CD8-positive, alpha-beta memory T cell (primary cell): ENCODE results near the gene ADAMTS4. TPM values are rescaled to one million over a fixed set of nuclear protein-coding genes. Genes with fewer than 3 reads are reported as not detected.

ENCODE experiments used
- CTCF ChIA-PET: fragments of 350-600 bp; sonication (Branson Sonifier 250); formaldehyde crosslinking; loops from one replicate; lab custom pipeline; 2021; ENCODE audit warnings: antibody characterized with exemption; lab: Charles Lee
- POLR2A ChIA-PET: fragments of 350-600 bp; sonication (Branson Sonifier 250); formaldehyde crosslinking; loops from one replicate; lab custom pipeline; 2021; ENCODE audit warnings: antibody characterized with exemption; lab: Charles Lee
- DNase-seq, 5 donors: peaks; one replicate each; pipeline versions ENCODE4 v3.0.0 to v3.0.0-alpha.2; 2020 to 2022; ENCODE audit warnings: mixed read lengths in 1 of 5
- H3K27ac ChIP-seq: one replicate; pipeline ENCODE4 v1.7.0; 2013; ENCODE audit warnings: low read depth, mild to moderate bottlenecking, low read length, moderate library complexity
- H3K27me3 ChIP-seq: 2 replicates; pipeline ENCODE4 v1.7.0; 2013; ENCODE audit warnings: low read length, mild to moderate bottlenecking; ENCODE audit not compliant: insufficient read depth, poor library complexity, severe bottlenecking
- H3K36me3 ChIP-seq: 2 replicates; pipeline ENCODE4 v1.7.0; 2013; ENCODE audit warnings: mild to moderate bottlenecking, low read length, moderate library complexity; ENCODE audit not compliant: insufficient read depth
- H3K4me1 ChIP-seq: 2 replicates; pipeline ENCODE4 v1.7.0; 2013; ENCODE audit warnings: mild to moderate bottlenecking, low read length, moderate library complexity; ENCODE audit not compliant: insufficient read depth
- H3K4me3 ChIP-seq: 2 replicates; pipeline ENCODE4 v1.7.0; 2013; ENCODE audit warnings: mild to moderate bottlenecking, low read length
- H3K9me3 ChIP-seq: 2 replicates; pipeline ENCODE4 v1.7.0; 2013; ENCODE audit warnings: mild to moderate bottlenecking, low read length
- H3K27ac Mint-ChIP-seq, 8 donors: one replicate each; pipeline ENCODE4 v1.8.0; 2020 to 2021; ENCODE audit warnings: mixed read lengths in 8 of 8, mild to moderate bottlenecking in 6 of 8, inconsistent platforms in 3 of 8, moderate library complexity in 3 of 8
- H3K27me3 Mint-ChIP-seq, 2 donors: one replicate each; pipeline ENCODE4 v1.8.0; 2020 to 2021; ENCODE audit warnings: mixed read lengths in 2 of 2, mild to moderate bottlenecking in 1 of 2, moderate library complexity in 1 of 2
- H3K36me3 Mint-ChIP-seq, 3 donors: one replicate each; pipeline ENCODE4 v1.8.0; 2020 to 2021; ENCODE audit warnings: mixed read lengths in 3 of 3, inconsistent platforms in 1 of 3, mild to moderate bottlenecking in 1 of 3
- H3K4me1 Mint-ChIP-seq, 3 donors: one replicate each; pipeline ENCODE4 v1.8.0; 2020 to 2021; ENCODE audit warnings: mixed read lengths in 3 of 3, inconsistent platforms in 1 of 3, mild to moderate bottlenecking in 1 of 3
- H3K4me3 Mint-ChIP-seq, 7 donors: one replicate each; pipeline ENCODE4 v1.8.0; 2020 to 2021; ENCODE audit warnings: mixed read lengths in 7 of 7, mild to moderate bottlenecking in 6 of 7, moderate library complexity in 4 of 7, inconsistent platforms in 2 of 7
- H3K9me3 Mint-ChIP-seq, 5 donors: one replicate each; pipeline ENCODE4 v1.8.0; 2020 to 2022; ENCODE audit warnings: mixed read lengths in 5 of 5, mild to moderate bottlenecking in 3 of 5, moderate library complexity in 2 of 5, inconsistent platforms in 1 of 5
- polyA plus RNA-seq: library from polyadenylated mRNA; unstranded; fragments of 300-500 nt; fragmentation: Illumina TruSeq; gene quantifications from one replicate; pipeline ENCODE4 v1.2.3, GENCODE V29; 2021
- total RNA-seq, 2 experiments: library from RNA; stranded (reverse); gene quantifications; one replicate each; pipeline ENCODE4 v1.2.3, GENCODE V29; 2021

ADAMTS4 gene
- total and polyA plus RNA-seq, 3 experiments from 2014 or later: 0.17 to 0.58 (median 0.37) TPM

DNA sequence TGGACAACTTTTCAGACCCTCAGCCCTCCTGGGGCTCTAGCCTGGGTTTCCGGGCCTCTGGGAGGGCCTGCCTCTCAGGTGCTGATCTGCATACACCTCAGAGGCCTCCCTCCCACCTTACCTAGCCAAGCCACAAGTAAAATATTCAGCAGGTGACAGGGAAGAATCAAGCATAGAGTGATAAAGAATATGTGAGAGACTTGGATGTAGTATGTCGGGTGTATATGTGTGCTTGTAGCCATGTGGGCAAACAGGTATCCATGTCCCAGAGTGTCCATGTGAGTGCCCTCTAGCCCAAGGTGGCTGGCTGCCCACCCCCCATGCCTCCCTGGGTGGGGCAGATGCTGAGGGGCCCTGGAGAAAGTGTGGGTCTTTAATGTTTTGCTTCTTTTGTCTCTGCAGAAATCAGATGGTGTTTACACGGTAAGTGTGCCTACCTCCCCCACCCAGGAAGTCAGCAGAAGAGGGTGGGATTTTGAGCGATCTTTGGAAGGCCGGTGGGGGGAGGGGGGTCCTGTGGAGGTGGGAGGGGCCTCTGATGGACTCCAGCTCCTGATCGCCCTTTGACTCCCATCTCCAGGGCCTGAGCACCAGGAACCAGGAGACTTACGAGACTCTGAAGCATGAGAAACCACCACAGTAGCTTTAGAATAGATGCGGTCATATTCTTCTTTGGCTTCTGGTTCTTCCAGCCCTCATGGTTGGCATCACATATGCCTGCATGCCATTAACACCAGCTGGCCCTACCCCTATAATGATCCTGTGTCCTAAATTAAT lies 19.6 kb upstream of the ADAMTS4 start:
- Histone ChIP-seq H3K27ac (no peak overlapping the region), H3K4me1 (peaks cover 37% of the 10 kb centered on the region), H3K36me3 (peaks cover 9% of the 10 kb centered on the region), H3K4me3 (no peak overlapping the region), H3K9me3 (no peaks in the 10 kb centered on the region), H3K27me3 (no peaks in the 10 kb centered on the region)
- Mint-ChIP-seq H3K27ac (peak overlapping the region; percentile 4 to 80 (median 64)), H3K36me3 (peaks cover 5 to 17% (median 9%) of the 10 kb centered on the region in 3 donors), H3K9me3 (no peaks in the 10 kb centered on the region), H3K27me3 (peaks cover 0 to 3% of the 10 kb centered on the region in 2 donors), H3K4me1 (peaks cover 24 to 42% (median 31%) of the 10 kb centered on the region in 3 donors), H3K4me3 (peak overlapping the region in 3 of 7 donors; percentile 17 to 72 (median 43))
- POLR2A ChIA-PET: no interaction called here
- peak in 1 of 5 donors; percentile 37 for DNase-seq
- CTCF ChIA-PET: interaction anchor here (1.6 to 5.1 kb wide), 5 partner anchors 8 to 164 kb away, joined by 5 to 31 read pairs (median 11); partner anchors contain the start of genes PPOX and TOMM40L

DNA sequence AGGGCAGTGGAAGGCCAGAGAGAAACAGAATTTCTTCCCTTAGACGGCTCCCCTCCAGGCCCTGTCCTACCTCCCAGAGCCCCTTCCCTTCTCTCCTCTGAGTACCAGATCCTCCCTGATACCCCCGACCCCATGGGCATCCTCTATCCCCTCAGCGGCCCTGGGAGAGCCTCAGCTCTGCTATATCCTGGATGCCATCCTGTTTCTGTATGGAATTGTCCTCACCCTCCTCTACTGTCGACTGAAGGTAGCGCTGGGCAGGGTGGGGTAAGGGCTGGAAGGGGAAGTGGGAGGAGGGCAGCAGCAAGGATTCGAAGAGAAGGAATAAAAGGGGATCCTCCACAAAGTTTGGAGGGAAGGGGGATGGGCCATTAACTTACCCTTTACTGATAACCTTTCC lies 19.0 kb upstream of the ADAMTS4 start:
- CTCF ChIA-PET: interaction anchor here (2.3 to 5.1 kb wide), 3 partner anchors 9 to 164 kb away, joined by 5 to 31 read pairs (median 14); partner anchors contain the start of gene TOMM40L
- Mint-ChIP-seq H3K27ac (peak overlapping the region in 2 of 8 donors; percentile 78 to 80), H3K27me3 (peaks cover 0 to 3% of the 10 kb centered on the region in 2 donors), H3K9me3 (no peaks in the 10 kb centered on the region), H3K36me3 (peaks cover 10 to 23% (median 14%) of the 10 kb centered on the region in 3 donors), H3K4me1 (peaks cover 24 to 42% (median 31%) of the 10 kb centered on the region in 3 donors), H3K4me3 (peak overlapping the region in 2 of 7 donors; percentile 17 to 23)
- no peak overlapping the region for H3K4me3 ChIP-seq
- no peak for DNase-seq
- H3K9me3 ChIP-seq: no peaks in the 10 kb centered on the region
- no peak overlapping the region for H3K27ac ChIP-seq
- no peaks in the 10 kb centered on the region for H3K27me3 ChIP-seq
- H3K36me3 ChIP-seq: peaks cover 15% of the 10 kb centered on the region
- POLR2A ChIA-PET: no interaction called here
- H3K4me1 ChIP-seq: peaks cover 37% of the 10 kb centered on the region

DNA sequence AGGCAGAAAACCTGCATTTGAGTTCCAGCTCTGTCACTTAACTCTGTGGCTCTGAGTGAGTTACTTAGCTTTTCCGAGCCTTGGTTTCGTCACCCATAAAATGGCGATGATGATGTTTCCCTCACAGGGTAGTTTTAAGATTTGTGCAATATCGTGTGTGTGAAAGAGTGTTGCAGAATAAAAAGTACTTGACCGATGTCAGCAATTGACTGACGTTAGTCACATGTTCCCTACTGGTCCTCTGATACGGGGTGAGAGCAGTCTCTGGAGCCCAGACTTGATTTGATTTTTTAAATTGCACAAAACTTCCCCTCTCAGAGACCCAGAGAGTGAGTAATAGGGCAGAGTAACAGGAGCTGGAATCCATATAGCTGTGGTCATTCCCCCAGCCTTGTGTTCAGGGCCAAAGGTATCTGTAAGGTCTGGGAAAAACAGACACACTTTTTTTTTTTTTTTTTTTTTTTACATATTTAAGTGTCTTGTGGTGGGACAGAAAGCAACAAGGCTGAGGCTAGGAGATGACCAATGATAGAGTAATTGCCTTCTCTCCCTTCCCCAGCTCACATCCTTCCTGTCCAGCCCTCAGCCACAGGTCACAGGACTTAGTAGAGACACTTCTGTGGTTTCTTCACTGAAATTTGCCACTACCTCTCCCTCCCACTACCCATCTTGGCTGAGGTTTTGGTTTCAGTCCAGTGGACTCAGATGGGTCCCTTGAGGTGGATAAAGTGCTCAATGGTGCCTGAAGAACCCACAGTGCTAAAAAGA lies 18.3 kb upstream of the ADAMTS4 start:
- ChIA-PET POLR2A (no interaction called here), CTCF (interaction anchor here (2.3 to 5.1 kb wide), 3 partner anchors 9 to 157 kb away, joined by 5 to 31 read pairs (median 17); partner anchors contain the start of gene TOMM40L)
- Histone ChIP-seq H3K4me1 (peaks cover 37% of the 10 kb centered on the region), H3K27me3 (no peaks in the 10 kb centered on the region), H3K9me3 (no peaks in the 10 kb centered on the region), H3K4me3 (no peak overlapping the region), H3K36me3 (peaks cover 18% of the 10 kb centered on the region), H3K27ac (no peak overlapping the region)
- no peak for DNase-seq
- Mint-ChIP-seq H3K4me3 (peak overlapping the region in 2 of 7 donors; percentile 35 to 66), H3K4me1 (peaks cover 24 to 42% (median 31%) of the 10 kb centered on the region in 3 donors), H3K27me3 (peaks cover 0 to 3% of the 10 kb centered on the region in 2 donors), H3K36me3 (peaks cover 10 to 29% (median 16%) of the 10 kb centered on the region in 3 donors), H3K9me3 (no peaks in the 10 kb centered on the region), H3K27ac (peak overlapping the region in 5 of 8 donors; percentile 7 to 82 (median 77))

DNA sequence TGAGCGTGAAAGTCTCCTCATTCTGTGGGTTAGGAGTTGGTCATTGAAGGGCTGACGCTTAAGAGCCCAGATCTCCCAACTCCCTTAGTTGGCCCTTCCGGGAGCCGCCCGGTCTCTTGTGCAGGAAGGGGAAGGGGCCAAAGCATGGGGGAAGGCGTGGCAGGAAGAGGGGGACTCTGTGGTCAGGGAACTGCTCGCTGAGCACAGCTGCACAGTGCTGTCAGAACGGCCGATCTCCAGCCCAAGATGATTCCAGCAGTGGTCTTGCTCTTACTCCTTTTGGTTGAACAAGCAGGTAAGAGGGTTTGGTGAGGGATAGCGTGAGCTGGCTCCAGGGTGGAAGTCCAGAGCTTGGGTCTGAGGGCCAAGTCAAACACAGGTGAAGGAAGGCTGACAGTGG lies 16.2 kb upstream of the ADAMTS4 start, which contains the start of gene FCER1G:
Gene FCER1G (plus strand): TSS at position 220 of the 400 bp plus-strand sequence. CDS start 27 bp downstream, at position 247.
- Mint-ChIP-seq H3K27me3 (no peaks in the 10 kb centered on the region), H3K9me3 (no peaks in the 10 kb centered on the region), H3K36me3 (peaks cover 12 to 50% (median 20%) of the 10 kb centered on the region in 3 donors), H3K4me3 (no peak within 1 kb of the TSS), H3K4me1 (peaks cover 25 to 43% (median 31%) of the 10 kb centered on the region in 3 donors), H3K27ac (peak within 1 kb of the TSS in 4 of 8 donors; percentile 9 to 84 (median 53))
- CTCF ChIA-PET: interaction anchor here (1.0 to 5.1 kb wide), 4 partner anchors 8 to 23 kb away, joined by 3 to 31 read pairs (median 10); partner anchors contain the start of gene TOMM40L
- no peak within 1 kb of the TSS for H3K4me3 ChIP-seq
- no peaks in the 10 kb centered on the region for H3K27me3 ChIP-seq
- DNase-seq: no peak
- H3K36me3 ChIP-seq: peaks cover 37% of the 10 kb centered on the region
- H3K4me1 ChIP-seq: peaks cover 36% of the 10 kb centered on the region
- H3K9me3 ChIP-seq: no peaks in the 10 kb centered on the region
- no peak within 1 kb of the TSS for H3K27ac ChIP-seq
- POLR2A ChIA-PET: interaction anchor here (0.8 kb wide), 1 partner anchor 49 kb away, joined by 3 read pairs; the partner anchor contains the start of gene PPOX

- Histone ChIP-seq H3K4me1 (peaks cover 36% of the 10 kb centered on the region), H3K9me3 (no peaks in the 10 kb centered on the region), H3K36me3 (peaks cover 44% of the 10 kb centered on the region), H3K27ac (no peak overlapping the region), H3K27me3 (no peaks in the 10 kb centered on the region), H3K4me3 (no peak overlapping the region)
- H3K4me3 Mint-ChIP-seq: no peak overlapping the region
- H3K27me3 Mint-ChIP-seq: no peaks in the 10 kb centered on the region
- peaks cover 32 to 43% (median 37%) of the 10 kb centered on the region in 3 donors for H3K4me1 Mint-ChIP-seq
- no peak overlapping the region for H3K27ac Mint-ChIP-seq
- no peaks in the 10 kb centered on the region for H3K9me3 Mint-ChIP-seq
- H3K36me3 Mint-ChIP-seq: peaks cover 19 to 57% (median 27%) of the 10 kb centered on the region in 3 donors
- ChIA-PET CTCF (interaction anchor here (5.1 kb wide), 1 partner anchor 12 kb away, joined by 31 read pairs; the partner anchor contains the start of gene TOMM40L), POLR2A (no interaction called here)
- DNase-seq: no peak
Measured at GRCh38 chr1:161214369-161214768, 15.5 kb upstream of the ADAMTS4 start.

DNA sequence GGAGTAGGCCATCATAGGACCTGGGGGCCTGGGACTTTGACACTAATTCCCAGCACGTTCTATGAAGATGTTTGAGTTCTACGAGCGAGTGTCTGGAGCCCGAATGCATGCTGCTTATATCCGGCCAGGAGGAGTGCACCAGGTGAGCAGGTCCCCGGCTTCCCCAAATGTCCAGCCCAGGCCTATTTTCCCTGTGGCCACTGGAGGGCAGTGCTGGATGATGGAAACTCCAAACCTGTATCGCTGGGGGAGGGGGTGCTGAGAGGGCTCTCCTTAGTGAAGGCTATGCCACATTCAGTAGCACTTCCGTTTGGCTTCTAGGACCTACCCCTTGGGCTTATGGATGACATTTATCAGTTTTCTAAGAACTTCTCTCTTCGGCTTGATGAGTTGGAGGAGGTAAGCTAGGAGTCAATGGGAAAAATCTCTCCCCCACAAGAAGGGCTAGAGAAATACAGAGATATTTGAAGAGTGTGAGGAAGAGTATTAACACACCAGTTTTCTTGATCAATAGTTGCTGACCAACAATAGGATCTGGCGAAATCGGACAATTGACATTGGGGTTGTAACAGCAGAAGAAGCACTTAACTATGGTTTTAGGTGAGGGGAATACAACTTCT lies 11.0 kb upstream of the ADAMTS4 start:
- H3K27me3 ChIP-seq: no peaks in the 10 kb centered on the region
- peak; percentile 44 to 80 (median 57) for DNase-seq
- Mint-ChIP-seq H3K4me1 (peaks cover 26 to 37% (median 32%) of the 10 kb centered on the region in 3 donors), H3K27ac (peak overlapping the region in 7 of 8 donors; percentile 34 to 89 (median 77)), H3K9me3 (no peaks in the 10 kb centered on the region), H3K27me3 (no peaks in the 10 kb centered on the region), H3K4me3 (no peak overlapping the region), H3K36me3 (peaks cover 24 to 90% (median 43%) of the 10 kb centered on the region in 3 donors)
- no peak overlapping the region for H3K4me3 ChIP-seq
- H3K36me3 ChIP-seq: peaks cover 69% of the 10 kb centered on the region
- ChIA-PET CTCF (interaction anchor here (1.0 to 14.0 kb wide), 9 partner anchors 10 to 172 kb away, joined by 3 to 197 read pairs (median 5); partner anchors contain the start of genes APOA2 and TOMM40L), POLR2A (no interaction called here)
- no peaks in the 10 kb centered on the region for H3K9me3 ChIP-seq
- H3K4me1 ChIP-seq: peaks cover 26% of the 10 kb centered on the region
- H3K27ac ChIP-seq: no peak overlapping the region

DNA sequence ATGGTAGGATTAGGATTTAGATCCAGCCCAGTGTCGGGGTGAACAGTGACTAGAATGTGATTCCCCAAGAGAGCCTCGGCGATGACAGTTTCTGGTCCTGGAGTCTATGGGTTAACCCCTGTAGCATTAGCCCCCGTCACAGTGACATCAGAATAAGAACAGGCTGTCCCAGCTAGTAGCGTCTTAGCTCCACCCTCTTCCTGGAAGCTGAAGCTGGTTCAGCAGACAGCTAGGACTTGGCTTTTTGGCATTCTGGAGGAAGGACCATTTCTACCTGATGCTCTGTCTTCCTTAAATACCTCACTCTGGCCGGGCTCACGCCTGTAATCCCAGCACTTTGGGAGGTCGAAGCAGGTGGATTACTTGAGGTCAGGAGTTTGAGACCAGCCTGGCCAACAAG lies 8.3 kb upstream of the ADAMTS4 start:
- POLR2A ChIA-PET: no interaction called here
- Mint-ChIP-seq H3K9me3 (no peaks in the 10 kb centered on the region), H3K27ac (no peak overlapping the region)

More for the DNA sequence above, 8.3 kb upstream of the ADAMTS4 start:
- DNase-seq: no peak
- Histone ChIP-seq H3K27me3 (no peaks in the 10 kb centered on the region), H3K4me3 (no peak overlapping the region), H3K27ac (no peak overlapping the region), H3K9me3 (no peaks in the 10 kb centered on the region), H3K36me3 (peaks cover 61% of the 10 kb centered on the region), H3K4me1 (peaks cover 46% of the 10 kb centered on the region)
- H3K27me3 Mint-ChIP-seq: no peaks in the 10 kb centered on the region
- H3K36me3 Mint-ChIP-seq: peaks cover 14 to 84% (median 33%) of the 10 kb centered on the region in 3 donors
- H3K4me3 Mint-ChIP-seq: no peak overlapping the region
- CTCF ChIA-PET: interaction anchor here (1.0 to 14.0 kb wide), 3 partner anchors 8 to 99 kb away, joined by 3 to 197 read pairs (median 3); partner anchors contain the start of genes APOA2, FCER1G and TOMM40L
- peaks cover 45 to 61% (median 55%) of the 10 kb centered on the region in 3 donors for H3K4me1 Mint-ChIP-seq
